SK-MEL-5 (cell line): ENCODE measurements around the gene VPS35. TPM values are rescaled to one million over a fixed set of nuclear protein-coding genes. Genes with fewer than 3 reads are reported as not detected.
A peak's percentile ranks its signal among the peaks of the same experiment; 100 is the strongest.

Source experiments
- DNase-seq: peaks from one replicate; pipeline ENCODE4 v3.0.0-alpha.2; 2016; ENCODE audit warnings: low read depth, low spot score
- in situ Hi-C: cut with HindIII; loops from 2 replicates; pipeline ENCODE4 v1.10.0; 2016; ENCODE audit warnings: low sequenced_read_pairs, high pct_unique_total_duplicates, low pct_unique_long_range_greater_than_20kb
- total RNA-seq: library from RNA; depleted of rRNA; stranded (reverse); fragments of >200 nt; shearing (Covaris generic); gene quantifications from 2 replicates; pipeline ENCODE4 v1.2.3, GENCODE V29; 2014

Gene VPS35
- total RNA-seq, 1 experiment from 2014 or later, result 162 TPM

DNA sequence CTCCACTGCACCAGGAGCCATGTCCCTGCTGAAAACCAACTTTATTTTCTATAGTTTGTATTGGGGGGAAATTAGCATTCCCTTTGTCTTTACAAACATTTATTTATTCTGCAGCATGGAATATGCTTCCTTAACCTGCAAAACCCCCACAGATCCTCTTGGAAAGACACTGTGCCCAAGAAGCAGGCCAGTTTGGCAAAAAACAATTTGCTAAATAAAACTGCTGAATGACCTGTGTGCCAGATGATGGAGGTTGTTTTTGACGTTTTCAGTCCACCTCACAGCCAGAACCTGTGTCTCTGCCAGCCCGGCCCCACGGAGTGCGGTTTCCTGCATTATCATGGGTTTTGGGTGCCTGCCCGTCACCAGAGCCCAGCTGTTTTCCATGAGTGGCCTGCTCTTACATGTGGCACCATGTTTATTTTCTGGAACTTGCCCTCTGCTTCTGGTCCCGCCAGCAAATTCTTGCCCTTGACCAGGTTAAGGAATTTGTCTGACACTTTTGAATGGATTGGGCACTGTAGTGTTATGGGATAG, 26.9 kb upstream of the VPS35 start:
- no peak for DNase-seq
- in situ Hi-C loops, result no loop called here

DNA sequence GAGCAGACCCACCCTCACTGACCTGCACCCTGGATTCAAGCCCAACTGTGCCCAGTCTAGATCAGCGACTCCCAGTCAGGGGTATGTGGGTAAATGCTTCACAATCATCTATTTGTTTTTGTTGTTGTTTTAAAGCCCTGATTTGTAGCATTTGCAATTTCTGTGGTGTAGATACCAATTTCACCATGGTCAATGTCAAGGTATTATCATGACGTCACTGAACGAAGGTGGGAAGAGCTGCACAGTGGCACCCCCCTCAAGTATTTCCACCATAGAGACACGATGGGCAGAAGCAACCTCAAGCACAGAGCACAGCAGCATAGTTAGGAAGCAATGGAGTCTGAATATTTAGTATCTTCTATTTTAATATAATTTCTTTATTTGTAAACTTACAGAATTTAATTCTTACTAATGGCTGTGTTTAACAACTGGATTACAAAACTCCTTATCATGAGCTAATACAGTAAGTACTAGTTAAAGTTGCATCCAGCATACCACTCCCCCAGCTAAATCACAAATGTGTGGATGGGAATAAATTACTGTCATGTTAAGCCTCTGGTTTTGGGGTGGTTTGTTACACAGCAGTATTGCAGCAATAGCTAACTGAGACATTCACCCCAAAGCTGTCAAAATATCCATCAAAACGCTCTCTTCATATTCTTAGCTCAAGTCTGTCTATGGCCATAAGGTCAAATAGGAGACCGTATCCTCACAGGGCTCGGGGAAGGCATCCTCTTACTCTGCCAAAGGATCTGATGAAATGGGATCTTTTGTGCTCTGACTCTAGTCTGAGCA, 26.0 kb upstream of the VPS35 start:
- DNase-seq, result no peak
- in situ Hi-C loops, result no loop called here

DNA sequence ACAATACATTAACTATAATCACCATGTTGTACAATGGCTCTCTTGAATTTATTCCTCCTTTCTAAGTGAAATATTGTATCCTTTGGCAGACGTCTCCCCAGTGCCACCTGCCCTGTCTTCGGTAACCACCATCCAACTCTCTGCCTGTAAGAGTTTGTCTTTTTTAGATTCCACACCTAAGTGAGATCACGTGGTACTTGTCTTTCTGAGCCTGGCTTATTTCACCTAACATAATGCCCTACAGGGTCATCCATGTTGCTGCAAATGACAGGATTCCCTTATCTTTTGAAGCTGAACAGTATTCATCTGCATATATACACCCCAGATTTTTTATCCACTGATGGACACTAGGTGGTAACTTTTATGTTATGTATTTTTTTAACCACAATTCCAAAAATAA, 24.7 kb upstream of the VPS35 start:
- in situ Hi-C loops, result no loop called here
- DNase-seq, result no peak

DNA sequence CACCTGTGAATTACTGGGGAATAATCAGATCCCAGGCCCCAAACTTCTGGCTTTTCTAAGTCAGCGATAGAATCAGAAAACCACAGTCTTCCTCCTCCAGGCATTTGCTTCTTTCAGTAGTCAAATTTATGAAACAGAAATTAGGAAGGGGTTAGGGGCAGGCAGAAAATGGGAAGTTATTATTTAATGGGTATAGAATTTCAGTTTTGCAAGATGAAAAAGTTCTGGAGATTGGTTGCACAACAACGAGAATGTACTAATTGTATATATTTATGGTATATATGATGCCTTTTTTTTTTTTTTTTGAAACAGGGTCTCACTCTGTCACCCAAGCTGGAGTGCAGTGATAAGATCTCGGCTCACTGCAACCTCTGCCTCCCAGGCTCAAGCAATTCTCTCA, 23.9 kb upstream of the VPS35 start:
- no peak for DNase-seq
- in situ Hi-C loops, result no loop called here

DNA sequence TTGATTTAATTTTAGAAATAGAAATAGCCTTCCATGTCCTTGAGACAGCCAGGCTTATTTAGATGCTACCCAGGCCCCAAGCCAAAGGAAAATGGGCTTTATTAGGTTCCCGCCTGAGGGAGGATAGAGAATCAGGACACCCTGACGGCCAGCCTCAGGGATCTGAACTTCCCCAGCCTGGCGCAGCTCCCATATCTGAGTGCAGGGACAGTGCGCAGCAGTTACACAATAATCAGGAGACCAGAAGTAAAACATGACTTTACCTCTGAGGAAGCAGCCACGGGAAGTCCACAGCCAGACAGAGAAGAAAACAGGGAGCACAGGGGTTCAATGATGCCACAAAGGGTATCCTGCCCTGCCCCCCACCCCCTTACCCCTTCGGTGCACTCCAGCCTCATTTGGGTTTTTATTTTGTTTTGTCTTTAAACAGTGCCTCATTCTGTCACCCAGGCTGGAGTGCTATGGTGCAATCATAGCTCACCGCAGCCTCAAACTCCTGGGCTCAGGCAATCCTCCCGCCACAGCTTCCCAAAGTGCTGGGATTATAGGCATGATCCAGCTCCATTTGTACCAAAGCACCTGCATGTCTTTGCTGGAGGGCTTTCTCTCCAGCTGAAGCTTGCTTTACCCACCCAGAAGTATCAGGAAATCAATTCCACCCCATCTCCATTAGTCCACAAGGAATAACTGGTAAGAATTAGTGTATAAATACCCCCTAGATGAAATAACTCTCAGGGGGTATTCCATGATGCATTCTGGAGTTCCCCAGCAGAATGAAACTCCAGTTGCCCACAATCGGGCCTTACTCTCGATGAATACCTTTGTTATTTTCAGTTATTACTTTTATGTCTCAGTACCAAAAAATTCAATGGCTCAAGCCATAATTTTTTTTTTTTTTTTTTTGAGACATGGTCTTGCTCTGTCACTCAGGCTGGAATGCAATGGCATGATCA, 22.4 kb upstream of the VPS35 start:
- in situ Hi-C loops, result no loop called here

DNA sequence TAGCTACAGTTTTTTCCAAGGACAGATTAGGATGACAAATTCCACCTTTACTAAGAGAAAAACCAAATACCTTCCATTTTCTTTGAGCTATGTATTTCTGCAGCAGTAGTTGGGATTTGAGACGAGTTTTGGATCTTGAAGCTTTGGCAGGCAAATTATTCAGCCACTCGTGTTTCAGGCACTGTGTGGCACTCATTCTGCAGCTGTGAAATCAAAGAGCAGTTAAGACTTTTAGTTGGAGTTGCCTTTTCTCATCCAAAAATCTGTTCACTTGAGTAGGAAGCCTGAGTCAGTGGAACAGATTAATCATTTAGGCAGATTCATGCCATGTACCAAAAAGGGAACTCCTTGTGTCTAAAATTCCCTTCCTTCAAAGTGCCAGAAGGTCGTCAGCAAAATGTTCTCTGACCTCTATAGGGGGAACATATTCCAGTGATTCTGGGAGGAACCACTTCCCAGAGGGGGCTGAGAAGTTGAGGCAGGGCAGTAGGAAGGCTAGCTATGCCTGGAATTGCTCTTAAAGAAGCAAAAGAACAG, 20.6 kb upstream of the VPS35 start:
- DNase-seq, result no peak
- in situ Hi-C loops, result no loop called here

More for the DNA sequence above, 22.4 kb upstream of the VPS35 start:
- no peak for DNase-seq

DNA sequence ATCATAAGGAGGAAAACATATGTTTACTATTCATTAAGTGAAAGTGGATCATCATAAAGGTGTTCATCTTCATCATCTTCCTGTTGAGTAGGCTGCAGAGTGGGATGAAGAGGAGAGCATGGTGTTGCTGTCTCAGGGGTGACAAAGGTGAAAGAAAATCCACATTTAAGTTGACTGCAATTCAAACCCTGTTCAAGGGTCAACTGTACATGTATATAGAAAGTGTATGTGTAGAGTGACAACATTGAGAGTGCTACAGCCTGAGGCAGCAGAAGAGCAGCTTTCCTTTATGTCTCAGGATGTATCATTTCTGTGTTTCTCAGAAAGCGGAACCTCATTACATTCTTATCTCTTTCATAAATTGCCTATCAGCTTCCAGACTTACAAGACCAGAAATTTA, 17.7 kb upstream of the VPS35 start:
- no peak for DNase-seq
- in situ Hi-C loops, result no loop called here

DNA sequence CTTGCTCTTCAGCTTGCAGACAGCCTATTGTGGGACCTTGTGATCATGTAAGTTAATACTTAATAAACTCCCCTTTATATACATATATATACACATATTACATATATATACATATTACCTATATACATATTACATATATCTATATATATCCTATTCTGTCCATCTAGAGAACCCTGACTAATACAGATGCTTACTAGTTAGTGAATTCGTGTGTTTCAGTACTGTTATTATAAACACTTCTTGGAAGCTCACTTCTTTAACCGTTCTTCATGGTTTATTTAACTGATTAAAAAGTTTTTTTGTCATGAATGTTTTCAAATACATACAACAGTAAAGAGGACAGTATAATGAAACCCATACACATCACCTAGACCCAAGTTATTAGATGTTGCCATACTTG, 13.1 kb upstream of the VPS35 start:
- in situ Hi-C loops, result no loop called here
- DNase-seq, result no peak

DNA sequence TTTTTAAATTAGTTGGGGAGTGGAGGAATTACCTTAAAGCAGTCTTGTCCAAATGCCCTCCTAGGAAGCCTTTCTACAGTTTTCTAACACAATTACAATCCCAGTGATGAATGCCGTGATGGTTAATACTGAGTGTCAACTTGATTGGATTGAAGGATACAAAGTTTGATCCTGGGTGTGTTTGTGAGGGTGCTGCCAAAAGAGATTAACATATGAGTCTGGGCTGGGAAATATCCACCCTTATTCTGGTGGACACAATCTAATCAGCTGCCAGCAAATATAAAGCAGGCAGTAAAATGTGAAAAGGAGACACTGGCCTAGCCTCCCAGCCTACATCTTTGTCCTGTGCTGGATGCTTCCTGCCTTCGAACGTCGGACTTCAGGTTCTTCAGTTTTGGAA, 12.6 kb upstream of the VPS35 start:
- no peak for DNase-seq
- in situ Hi-C loops, result no loop called here

DNA sequence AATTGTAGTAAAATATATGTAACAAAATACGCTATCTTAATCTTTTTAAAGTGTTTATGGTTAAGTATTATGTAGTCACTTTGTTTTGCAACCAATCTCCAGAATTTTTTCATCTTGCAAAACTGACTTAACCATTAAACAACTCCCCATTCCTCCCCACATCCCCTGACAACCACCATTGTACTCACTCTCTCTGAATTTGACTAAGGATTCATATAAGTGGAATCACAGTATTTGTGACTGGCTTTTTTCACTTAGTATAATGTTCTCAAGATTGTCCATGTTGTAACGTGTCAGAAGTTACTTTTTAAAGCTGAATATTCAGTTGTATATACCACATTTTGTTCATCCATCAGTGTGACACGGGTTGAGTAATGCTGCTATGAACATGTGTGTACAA, 11.1 kb upstream of the VPS35 start:
- in situ Hi-C loops, result no loop called here
- DNase-seq, result no peak

DNA sequence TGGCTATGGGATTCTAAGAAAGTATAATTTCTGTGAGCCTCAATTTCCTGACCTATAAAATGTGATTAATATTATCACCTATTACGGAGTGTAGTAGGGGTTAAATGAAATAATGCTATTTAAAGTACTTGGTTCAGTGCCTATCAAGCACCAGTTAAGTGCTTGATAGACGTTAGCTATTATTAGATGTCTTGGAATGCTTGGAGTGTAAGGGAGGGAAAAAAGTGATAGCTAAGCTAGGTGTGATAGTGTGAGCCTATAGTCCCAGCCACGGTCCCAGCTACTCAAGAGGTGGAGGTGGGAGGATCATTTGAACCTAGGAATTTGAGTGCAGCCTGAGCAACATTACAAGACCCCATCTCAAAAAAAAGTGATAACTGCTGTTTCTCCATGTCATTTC, 8.0 kb upstream of the VPS35 start:
- DNase-seq, result no peak
- in situ Hi-C loops, result no loop called here

DNA sequence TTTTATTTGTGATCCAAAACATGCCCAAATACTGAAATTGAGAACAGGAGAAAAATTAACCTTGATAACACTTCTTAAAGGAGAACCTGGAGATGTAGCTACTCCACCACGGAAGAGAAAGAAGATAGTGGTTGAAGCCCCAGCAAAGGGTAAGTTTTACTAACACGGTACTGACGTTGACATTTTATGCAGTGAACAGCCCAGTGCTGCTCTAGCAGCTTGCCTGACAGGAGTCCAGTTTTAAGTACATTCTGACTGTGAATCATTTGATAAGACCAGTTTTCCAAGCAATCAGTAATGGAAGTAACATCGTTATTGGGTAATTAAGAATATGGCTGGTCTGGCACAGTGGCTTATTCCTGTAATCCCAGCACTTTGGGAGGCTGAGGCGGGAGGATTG, 7.0 kb upstream of the VPS35 start:
- no peak for DNase-seq
- in situ Hi-C loops, result no loop called here

DNA sequence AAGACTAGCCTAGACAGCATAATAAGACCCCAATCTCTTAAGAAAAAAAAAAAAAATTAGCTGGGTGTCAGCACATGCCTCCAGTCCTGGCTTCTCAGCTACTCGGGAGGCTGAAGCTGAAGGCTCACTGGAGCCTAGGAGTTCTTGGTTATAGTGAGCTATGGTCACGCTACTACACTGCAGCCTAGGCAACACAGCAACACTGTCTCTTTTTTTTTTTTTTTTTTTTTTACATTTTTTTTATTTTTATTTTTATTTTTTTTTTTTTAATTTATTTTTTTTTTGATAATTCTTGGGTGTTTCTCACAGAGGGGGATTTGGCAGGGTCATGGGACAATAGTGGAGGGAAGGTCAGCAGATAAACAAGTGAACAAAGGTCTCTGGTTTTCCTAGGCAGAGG, 4.6 kb upstream of the VPS35 start:
- in situ Hi-C loops, result no loop called here

DNA sequence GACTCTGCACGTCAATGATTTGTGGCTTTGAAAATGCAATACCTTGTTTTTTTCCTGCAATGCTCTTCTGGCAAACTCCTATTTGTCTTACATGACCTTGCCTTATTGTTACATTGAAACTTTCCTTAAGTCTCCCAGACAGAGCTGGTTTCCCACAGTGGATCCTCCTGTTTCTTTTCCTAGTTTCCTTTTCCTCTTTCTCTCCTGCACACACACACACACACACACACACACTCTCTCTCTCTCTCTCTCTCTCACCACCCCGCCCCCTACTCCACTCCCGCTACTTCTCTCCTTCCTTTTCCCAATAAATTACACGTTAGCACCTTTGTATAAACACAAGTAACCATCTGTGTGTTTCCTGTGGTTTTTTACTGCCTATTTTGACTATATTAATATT, 2.7 kb upstream of the VPS35 start:
- DNase-seq, result no peak
- in situ Hi-C loops, result no loop called here

More for the DNA sequence above, 4.6 kb upstream of the VPS35 start:
- DNase-seq, result no peak

DNA sequence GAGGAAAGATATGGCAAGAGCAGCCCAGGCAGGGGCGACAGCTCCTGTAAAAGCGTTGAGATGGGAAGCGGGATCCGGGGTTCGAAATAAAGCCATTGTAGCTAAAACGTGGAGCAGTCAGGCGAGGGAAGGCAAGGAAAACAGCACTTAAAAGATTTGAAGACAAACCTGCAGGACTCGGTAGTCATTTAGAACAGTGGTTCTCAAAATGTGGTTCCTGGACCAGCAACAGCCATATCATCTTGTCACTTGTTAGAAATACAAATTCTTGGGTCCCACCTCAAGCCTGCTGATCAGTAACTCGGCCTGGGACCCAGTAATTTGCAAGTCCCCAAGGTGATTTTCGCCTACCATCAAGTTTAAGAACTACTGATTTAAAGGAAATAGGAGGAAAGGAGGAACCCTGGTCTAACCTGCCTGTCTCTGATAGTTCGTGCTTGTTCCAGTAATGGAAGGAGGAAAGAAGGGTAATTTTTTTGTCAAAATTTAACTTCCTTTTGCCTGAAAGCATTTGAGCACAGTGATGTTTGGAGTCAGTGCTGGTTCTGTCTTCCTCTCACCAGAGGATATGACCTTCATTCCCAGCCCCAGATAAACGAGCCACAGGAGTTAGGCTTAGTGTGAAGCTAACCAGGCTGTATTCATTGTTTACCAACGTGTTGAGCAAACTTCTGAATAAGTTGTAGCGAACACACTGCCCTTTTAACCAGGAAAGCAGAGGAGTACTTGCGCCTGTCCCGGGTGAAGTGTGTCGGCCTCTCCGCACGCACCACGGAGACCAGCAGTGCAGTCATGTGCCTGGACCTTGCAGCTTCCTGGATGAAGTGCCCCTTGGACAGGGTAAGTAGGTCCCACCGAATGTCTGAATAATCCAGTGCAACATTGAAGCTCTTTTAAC, 1.6 kb upstream of the VPS35 start:
- DNase-seq, result peak; percentile 44
- in situ Hi-C loops, result no loop called here

DNA sequence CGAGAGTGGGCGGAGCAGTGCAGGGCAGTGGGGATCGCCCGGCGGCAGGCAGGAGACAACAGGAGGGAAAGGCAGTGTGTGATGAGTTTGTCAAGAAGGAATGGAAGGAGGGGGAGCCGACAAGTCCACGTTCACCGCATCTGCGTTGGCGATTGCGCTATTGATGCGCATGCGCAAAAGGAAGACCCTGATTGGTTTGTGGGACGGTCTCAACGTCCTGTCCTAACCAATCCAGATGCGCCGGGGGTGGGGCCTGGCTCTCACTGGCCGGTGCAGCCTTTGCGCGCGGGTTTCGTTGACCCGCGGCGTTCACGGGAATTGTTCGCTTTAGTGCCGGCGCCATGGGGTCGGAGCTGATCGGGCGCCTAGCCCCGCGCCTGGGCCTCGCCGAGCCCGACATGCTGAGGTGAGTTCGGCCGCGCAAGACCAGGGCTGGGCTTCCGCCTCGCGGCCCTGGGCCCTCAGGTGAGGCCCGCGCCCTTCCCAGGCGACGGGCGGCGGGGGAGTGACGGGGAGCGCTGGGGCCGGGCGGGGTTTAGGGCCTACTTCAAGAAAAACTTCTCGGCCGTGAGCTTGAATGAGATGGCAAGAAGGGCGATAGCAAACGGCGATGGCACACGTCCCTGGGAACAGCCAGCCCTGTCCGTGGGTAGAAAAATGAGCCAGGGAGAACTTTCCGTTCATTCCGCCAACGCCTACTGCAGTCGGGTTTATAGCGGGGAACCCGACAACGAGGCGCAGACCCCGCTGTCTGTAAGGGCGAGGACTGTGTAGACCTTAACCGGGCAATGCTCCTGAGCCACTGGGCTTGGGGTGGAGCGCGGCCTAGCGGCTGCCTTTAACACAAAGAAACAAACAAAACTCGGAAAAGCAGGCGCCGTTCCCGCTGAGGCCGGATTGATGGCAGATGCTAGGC, 645 bp upstream of the VPS35 start, which contains the start of gene ORC6:
TSS of gene ORC6 (plus strand) at position 295 of the 916 bp plus-strand sequence. CDS start at position 342, 47 bp downstream.
- peak; percentile 94 for DNase-seq
- in situ Hi-C loops, result no loop called here
